GM19372 (cell line): ENCODE results near the gene DARS1.
A peak's percentile ranks its signal among the peaks of the same experiment; 100 is the strongest.

Source experiments
- ATAC-seq: cut with Tn5 transposase; IDR thresholded peaks from one replicate; pipeline ENCODE4 v1.9.1; 2021; ENCODE audit warnings: mild to moderate bottlenecking, low read depth, moderate library complexity; ENCODE audit not compliant: unreplicated experiment

Gene DARS1

DNA sequence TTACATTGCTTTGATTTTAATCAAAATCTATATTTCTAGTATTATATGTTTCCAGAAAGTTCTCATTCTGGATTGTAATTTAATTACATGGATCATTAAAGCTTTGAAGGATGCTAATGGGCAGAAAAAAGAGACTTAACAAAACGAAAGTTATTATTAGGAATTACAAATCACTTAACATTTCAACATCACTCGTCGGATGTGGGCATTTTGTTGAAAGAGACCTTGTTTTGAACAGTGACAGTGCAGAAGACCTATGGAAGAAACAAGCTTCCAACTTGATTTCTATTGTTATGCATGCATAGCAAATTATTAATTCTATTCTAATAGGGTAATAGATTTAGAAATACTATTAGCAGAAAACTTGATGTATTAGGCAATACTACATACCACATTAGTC is 31.4 kb upstream of the DARS1 start:
- ATAC-seq: no peak

DNA sequence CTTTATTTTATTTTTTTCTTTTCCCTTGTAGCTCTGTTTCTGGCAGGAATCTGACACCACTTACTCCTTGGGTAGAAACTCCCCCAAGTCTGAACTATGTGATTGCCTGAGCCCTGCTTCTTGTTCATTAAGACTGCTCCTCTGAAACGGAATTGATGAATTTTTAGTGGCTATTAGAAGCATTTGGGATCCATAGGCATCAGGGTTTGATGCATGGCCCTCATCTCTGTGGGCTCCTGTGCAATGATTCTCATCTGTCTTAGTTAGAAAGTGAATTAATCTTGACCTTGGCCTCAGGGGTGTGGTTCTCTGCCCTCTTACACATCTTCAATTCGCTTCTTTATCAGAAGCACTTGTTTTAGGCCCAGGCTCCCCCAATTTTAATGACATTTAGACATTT is 31.0 kb upstream of the DARS1 start:
- no peak for ATAC-seq

DNA sequence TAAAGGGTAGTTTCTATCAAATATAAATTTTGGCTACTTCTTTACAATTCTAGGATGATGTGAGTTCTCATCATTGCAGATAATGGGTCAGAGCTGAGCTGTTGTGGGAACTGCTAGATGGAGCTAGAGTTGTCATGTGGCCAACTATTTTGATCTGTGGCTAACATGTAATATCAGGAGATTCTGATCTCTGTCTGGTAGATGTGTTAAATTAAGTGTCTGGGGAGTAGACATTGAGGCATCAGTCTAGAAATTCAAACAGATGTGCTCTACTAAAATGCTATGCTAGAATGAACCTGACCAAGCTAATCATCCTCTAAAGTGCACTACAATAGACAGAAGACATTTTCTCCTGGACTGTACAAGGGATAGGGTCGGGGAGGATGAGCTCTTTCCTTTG is 30.3 kb upstream of the DARS1 start:
- ATAC-seq: no peak

DNA sequence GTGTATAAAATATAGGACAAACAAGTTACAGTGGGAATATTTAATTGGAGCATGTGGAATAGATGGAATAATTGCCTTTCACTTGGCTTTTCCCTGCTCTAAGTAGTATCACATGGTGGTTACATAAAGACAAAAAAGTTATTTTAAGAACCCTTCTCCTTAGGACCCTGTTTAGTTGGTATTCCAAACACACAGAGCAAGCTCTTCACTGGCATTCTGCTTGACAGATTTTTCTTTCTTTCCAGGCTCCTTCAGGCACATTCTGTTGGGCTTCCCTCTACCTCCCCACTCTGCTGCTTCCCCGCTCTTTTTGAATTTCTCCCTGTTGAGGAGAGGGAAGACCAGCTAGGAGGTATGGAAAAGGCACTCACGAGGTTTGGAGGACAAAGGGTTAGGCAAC is 29.0 kb upstream of the DARS1 start:
- ATAC-seq: no peak

DNA sequence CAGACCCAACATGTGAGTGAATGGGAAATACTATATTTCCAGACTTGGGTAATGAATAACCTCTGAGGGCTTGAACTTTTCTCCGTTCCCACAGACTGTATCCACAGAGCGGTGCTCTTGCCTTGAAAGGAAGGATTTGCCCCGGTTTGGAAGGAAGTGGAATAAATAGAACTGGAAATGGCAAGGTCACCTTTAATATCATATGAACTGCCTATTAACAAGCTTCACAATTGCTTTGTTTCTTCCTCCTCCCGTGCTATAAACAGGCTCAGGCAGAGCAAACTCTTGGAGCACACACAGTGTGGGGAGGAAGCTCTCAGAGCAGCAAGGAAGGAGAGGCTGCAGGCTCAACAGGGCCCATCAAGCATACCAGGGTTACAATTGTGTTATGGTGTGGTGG is 28.5 kb upstream of the DARS1 start:
- no peak for ATAC-seq

DNA sequence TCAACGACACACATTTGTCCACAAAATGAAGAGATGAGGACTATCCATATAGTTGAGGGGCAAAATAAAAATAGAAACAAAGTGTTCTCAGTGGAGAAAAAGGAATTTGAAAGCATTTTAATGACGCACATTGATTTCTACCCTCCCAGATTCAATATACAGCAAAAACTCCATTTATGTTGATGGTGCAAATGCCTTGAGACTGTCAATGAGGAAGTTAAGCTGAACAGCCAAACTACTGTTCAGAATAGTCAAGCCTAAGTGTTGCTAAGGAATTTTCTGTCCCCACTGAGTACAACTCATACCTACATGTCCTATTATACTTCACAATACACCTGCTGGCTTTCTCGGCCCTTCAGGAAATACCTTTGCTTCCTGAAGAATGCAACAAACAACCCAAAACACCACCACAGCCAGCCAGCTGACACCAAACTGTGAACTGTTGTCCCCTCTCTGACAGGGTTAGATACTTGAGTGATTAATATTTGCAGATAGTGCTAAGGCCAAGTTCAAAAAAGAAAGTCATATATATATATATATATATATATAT is 27.8 kb upstream of the DARS1 start:
- no peak for ATAC-seq

DNA sequence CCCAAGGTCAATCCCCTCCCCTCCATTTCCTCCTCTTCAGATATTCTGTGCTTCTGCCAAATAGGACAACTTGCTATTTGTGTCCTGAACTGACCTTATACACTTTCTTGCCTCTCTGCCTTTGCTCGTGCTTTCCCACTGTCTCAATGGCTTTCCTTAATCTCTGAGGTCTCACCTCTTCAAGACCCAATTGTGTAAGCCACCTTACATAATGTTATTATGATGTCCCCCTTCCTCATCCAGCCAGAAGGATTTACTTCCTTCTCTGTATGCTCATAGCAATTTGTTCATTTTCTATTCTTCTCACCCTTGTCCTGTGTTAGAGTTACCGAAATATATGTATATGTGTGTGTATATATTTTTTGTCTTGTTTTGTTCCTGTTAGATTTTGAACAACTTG is 26.9 kb upstream of the DARS1 start:
- no peak for ATAC-seq

DNA sequence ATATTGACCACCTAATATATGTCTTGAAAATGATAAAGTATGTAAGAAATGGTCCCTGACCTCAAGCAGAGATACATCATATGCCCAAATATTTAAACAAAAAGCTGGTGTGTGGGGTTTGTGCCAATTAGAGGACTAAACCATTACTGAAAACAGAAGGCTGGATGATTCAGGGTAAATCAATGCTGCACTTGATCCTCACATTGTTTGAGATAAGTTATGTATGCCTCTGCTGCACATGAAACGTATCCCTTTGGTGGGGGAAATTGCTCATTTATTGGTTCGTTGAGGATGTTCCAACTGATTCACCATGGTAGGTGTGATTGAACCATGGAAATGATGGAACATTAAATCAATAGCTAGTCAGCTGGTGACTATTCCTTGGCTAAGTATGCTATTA is 24.7 kb upstream of the DARS1 start:
- no peak for ATAC-seq

DNA sequence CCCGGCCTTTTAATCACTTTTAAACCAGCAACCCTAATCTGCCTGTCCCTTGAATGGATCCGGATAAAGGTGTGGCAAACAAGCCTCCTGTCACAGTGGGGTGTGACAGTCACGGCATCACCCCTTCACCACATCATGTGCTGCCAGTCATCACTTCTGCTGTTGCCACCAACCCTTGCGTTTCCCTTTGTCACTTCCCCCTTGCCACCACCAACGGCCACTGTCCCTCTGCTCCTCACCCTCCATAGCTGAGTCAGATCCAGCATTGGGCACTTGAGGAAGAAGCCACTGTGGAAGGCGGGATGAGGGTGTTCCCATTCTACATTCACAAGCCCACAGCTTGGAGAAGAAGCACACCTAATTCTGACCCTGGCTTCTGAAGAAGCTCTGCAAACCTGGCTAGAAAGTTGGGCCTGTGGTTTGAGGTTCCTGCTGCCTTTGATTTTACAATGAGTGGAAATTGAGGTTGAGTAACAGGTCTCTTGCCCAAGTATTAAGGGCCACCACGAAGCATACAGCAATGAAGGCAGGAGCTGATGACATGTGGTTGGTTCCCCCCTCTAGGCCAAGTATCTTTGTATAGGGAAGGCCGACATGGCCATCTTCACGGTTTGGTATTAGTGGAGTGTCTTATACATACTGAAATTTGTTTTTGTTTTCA is 22.9 kb upstream of the DARS1 start:
- peak; percentile 45 for ATAC-seq

DNA sequence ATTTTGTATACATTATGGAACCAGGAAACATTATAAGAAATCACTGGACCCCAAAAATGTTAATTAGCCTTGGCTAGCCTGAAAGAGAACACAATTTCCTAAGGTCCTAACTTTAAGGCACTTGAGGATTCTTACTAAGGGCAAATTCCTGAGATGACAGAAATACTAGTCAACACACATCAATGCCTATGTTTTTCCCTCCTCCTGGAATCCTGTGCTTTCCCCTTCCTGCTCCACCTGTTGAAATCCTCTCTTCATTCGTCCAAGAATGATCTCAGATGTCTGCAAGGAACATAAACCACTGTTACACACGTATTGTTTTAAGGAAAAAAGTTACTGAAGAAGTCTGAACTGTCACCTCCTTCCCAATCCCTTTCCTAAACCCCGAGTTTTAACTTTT is 21.2 kb upstream of the DARS1 start:
- no peak for ATAC-seq

DNA sequence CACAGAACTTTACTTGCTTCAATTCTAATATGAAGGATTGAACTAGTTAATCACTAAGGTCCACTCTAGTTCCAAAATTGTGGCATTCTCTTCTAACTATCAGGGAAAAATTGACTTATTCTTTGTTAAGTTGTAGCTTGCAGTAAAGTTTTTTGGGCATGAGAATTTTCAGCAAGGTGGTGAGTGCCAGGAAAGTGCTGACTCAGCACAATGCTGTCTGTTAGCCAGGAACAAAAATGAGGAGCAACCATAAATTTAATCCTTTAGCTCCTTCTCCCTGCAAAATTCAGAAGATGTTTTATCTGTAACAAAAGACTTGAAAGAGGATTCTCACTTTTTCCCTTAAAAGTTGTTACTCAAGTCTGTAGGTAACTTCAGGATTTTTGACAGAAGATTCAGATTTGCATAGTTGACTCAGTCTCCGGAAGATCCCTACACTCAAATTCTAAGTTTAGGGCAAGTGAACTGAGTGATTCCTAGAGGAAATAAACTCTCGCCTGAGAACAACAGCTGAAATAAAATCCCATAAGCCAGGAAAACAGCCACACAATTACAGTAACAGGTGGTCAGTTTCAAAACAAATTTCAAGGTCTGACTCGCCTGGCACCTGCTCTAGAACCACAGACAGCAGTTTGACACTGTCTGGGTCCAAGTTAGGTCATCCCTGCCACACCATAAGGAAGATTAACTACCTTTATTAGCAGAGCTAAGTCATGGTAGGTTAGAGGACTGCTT is 20.2 kb upstream of the DARS1 start:
- ATAC-seq: no peak

DNA sequence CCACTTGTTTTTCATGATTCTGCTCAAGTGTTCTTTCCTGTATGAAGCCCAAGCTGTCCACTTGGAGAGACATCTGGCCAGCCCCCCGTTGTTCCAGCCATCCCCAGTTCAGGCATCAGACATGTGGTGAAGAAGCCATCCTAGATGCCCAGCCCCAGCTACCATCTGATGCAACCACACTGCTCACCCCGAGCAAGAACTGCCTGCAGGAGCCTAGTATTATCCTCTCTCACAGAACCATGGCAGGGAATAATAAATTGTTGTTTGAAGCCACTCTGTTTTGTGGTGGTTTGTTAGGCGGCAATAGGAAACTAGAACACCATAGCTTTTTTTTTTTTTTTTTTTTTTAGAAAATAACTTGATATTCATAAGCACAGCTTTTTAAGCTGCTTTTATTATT is 19.5 kb upstream of the DARS1 start:
- no peak for ATAC-seq

DNA sequence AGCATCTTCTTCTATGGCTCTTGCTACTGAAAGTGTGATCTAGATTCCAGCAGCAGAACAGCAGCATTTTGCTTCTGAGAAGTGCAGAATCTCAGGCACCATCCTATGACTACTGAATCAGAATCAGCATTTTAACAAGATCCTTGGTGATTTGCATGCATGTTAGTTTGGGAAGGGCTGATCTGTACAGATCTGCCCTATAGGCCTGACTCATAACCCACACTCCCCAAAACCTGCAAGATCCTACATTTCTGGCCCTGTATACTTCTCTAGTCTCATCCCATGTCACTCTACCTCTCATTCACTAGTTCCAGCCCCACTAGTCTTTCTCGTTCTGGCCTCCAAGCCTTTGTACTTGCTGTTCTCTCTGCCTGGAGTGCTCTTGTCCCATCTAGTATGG is 15.7 kb upstream of the DARS1 start:
- ATAC-seq: no peak

DNA sequence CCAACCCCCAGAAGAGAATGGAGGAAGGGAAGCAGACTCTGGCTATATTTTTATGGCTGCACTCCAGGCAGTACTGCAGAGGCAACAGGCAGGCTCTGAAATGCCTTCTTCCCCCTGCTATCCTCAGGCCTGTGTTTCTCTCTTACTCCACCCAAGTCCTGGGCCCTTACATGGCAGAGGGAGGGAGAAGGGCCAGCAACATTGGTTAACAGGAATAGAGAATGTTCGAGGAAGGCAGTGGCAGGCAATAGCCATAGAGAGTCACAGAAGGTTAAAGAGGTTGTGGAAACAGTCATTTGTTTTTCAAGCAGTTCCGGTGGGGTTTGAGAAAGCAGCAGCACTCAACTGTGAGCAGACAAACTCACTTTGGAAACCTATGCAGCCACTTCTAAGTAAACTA is 15.1 kb upstream of the DARS1 start:
- peak; percentile 70 for ATAC-seq

DNA sequence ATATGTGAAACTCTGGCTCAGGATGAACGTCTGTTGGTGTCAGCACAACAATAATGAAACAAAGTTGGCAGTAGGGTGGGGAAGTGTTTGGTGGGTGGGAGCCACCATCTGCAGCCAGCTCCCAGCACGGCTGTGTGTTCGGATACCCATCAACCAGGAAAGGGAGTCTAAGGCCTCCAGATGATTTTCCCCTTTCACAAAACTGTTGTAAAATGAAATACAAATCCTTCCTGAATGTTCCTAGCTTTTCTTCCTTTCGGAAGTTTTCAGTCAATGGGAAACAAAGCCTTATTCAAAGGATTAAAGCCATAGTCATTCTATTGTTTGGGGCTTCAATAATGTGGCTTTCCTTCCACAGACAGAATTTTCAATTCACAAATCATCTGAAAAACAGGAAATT is 14.5 kb upstream of the DARS1 start:
- ATAC-seq: no peak

DNA sequence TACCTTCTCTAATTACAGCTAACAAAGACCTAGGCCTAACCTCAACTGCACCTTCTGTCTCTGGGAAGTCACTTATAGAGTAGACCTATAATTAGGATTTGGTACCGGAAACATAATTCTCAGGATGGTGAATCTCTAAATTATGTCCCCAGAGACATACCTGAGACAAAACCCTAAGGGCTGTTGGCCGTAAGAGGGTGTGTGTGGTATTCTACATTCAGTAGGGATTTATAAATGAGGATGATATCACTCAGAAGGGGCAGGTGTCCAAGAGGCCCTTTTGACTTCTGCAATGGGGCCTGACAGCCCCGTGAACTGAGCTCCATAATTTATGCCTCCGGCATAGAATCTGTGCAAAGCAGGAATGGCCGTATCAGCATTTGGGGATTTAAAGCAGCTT is 13.5 kb upstream of the DARS1 start:
- no peak for ATAC-seq

DNA sequence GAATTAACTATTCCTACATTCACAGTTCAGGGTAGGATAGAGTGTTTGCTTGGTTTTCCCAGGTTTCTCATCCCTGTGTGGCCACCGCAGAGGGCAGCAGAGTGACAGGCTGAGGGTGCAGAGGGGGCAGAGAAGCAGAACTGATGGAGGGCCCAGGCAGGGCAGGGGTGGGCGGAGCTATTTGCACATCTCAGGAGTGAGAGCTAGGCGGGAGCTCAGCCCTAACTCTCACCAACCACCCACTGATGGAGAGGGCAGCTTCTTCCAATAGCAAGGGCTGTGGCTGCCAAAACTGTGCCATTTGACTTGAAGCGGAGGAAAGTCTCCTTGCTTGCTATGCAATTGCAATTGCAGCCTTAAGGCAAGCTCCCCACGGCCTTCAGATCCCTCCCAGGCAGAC is 12.0 kb upstream of the DARS1 start:
- ATAC-seq: peak; percentile 51

DNA sequence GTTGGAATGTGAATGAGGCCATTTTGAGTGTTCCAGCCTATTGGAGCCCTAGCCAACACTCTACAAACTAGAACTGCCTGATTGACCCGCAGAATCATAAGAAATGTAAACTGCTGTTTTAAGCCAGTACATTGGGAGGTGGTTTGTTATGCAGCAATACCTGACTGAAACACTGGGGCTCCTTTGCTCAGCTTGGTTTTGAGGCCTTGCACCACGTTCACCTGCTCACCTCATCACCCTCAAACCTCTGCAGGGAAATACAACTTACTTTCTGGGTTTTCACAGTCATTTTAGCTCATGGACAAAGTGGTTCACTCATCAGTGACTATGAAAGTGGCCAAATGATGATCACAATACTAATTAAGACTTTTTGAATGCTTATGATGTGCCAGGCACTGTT is 10.9 kb upstream of the DARS1 start:
- no peak for ATAC-seq

DNA sequence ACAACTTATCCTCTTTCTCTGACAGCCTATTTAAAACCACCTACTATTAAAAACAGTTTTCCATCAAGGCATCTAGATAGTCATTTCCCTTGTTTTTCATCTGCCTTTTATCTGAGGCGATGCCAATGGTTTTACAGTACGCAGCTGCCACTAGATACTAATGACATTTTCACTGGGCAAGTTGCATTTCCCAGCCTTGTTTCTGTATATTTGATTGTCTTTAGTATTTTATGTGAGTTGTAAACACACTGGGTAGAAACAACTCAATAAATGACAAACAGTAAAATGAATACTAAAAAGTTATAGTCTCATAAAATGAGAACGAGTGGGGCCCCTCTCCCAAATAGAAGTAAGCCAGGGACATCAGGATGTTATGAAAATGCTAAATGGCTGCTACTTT is 8.9 kb upstream of the DARS1 start:
- ATAC-seq: no peak

DNA sequence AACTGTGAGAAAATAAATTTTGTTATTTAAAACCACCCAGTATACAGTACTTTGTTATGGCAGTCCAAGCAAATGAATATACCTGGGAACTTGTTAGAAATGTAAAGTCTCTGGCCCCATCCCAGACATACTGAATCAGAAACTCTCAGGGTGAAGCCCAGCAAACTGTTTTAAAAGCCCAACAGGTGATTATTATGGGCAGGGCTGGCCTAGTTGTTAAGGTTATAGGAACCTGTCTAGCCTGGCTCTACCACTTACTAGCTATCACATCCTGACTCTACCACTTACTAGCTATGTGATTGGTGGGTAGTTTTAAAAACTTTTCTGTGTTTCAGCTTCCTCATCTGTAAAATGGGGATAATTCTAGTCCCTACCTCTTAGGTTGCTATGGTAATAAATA is 8.0 kb upstream of the DARS1 start:
- no peak for ATAC-seq

DNA sequence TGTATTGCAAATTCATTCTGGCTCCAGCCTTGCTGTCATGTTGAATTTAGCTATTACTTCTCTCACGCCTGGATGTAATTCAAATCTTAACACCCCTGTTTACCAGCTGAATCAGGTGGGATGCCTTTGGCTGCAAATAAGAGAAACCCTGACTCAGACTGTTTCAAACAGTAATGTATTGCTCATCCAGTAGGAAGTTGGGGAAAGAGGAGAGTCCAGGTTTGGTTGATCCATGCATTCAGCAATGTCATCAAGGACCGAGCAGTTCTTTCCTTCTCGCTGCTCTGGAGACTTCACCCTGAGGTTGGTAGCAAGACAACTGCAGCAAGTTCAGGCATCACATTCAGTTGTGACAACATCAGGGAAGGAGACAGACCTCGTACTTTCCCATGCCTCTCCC is 6.4 kb upstream of the DARS1 start:
- ATAC-seq: no peak

DNA sequence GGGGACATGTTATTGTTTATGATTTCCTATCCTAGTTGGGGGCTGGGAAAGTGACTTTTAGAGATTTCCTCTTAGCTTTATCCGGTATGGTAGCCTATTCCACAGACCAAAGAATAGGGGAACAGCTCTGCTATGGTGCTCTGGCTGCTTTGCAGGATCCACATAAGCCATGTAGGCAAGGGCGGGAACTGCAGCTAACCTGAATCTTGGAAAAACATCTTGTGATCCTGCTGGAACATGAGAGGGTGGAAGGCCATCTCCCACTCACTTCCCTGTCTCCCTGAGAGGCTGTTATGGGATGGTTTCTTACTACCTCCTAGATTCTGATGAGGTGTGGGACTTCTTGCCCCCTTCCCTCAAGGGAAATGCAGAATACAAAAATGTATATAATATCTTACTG is 2.0 kb upstream of the DARS1 start:
- no peak for ATAC-seq
